A549 treated with AZD9567 at 1 μM for 4 hours (cell line): Measurements from ENCODE around the gene MARCHF10. TPM values are rescaled to one million over a fixed set of nuclear protein-coding genes. Genes with fewer than 3 reads are reported as not detected.

Experiments
- total RNA-seq: library from RNA; stranded (reverse); fragments of 200-300 nt; extraction: Qiagen RNA extraction; gene quantifications from 5 replicates; pipeline ENCODE4 v1.2.3, GENCODE V29; 2022; ENCODE audit not compliant: insufficient read depth

MARCHF10 gene, protein sequence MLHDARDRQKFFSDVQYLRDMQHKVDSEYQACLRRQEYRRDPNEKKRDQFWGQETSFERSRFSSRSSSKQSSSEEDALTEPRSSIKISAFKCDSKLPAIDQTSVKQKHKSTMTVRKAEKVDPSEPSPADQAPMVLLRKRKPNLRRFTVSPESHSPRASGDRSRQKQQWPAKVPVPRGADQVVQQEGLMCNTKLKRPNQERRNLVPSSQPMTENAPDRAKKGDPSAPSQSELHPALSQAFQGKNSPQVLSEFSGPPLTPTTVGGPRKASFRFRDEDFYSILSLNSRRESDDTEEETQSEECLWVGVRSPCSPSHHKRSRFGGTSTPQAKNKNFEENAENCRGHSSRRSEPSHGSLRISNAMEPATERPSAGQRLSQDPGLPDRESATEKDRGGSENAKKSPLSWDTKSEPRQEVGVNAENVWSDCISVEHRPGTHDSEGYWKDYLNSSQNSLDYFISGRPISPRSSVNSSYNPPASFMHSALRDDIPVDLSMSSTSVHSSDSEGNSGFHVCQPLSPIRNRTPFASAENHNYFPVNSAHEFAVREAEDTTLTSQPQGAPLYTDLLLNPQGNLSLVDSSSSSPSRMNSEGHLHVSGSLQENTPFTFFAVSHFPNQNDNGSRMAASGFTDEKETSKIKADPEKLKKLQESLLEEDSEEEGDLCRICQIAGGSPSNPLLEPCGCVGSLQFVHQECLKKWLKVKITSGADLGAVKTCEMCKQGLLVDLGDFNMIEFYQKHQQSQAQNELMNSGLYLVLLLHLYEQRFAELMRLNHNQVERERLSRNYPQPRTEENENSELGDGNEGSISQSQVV
- 0.91 to 2.6 TPM (median 1.1 TPM) in 5 replicates for total RNA-seq

GRCh38 chr17:62807812-62808575, at the start of gene MARCHF10:
Gene MARCHF10, minus strand, starts transcription at chr17:62808314. Its CDS starts 6,579 bp downstream, at chr17:62801735.

Other genes starting within 250 kb of the MARCHF10 start
- 34.4 to 59.9 TPM (median 55.7 TPM) in 5 replicates for gene MRC2, start 180.6 kb downstream of the MARCHF10 start, total RNA-seq
- 24.9 to 44.1 TPM (median 39.5 TPM) in 5 replicates for gene TANC2, start 157.9 kb upstream of the MARCHF10 start, total RNA-seq